Adrenal gland (tissue), 12 donors: ENCODE results near the gene LRRC8C. TPM values are rescaled to one million over a fixed set of nuclear protein-coding genes. Genes with fewer than 3 reads are reported as not detected.

Experiments
- DNase-seq, 7 donors: peaks; one replicate each; pipeline ENCODE4 v3.0.0-alpha.2; 2019 to 2020
- H3K27ac ChIP-seq, 5 donors: fragments of 200-600 bp; sonication (generic) in 4 of 5; 1 replicate in 3 of 5; 2 replicates in 2 of 5; pipeline versions ENCODE4 v1.5.1 to v1.8.0; 2016 to 2020; ENCODE audit warnings: mild to moderate bottlenecking in 1 of 5
- H3K27me3 ChIP-seq: fragments of 200-600 bp; 2 replicates; pipeline ENCODE4 v1.8.0; 2021
- H3K36me3 ChIP-seq, 2 donors: fragments of 200-600 bp; replicated peaks in 1 of 2; 1 replicate in 1 of 2; 2 replicates in 1 of 2; pipeline versions ENCODE4 v1.5.1 to v1.8.0; 2018 to 2022
- H3K4me1 ChIP-seq, 2 donors: fragments of 200-600 bp; replicated peaks in 1 of 2; 1 replicate in 1 of 2; 2 replicates in 1 of 2; pipeline versions ENCODE4 v1.5.1 to v1.8.0; 2018 to 2021
- H3K4me3 ChIP-seq, 4 donors: fragments of 200-600 bp; sonication (generic) in 3 of 4; one replicate each; pipeline ENCODE4 v1.5.1; 2016 to 2018
- H3K9me3 ChIP-seq, 3 donors: fragments of 200-600 bp; sonication (generic) in 1 of 3; replicated peaks in 1 of 3; 1 replicate in 2 of 3; 2 replicates in 1 of 3; pipeline versions ENCODE4 v1.5.1 to v1.8.0; 2016 to 2021
- CTCF ChIP-seq, 6 experiments: fragments of 450-650 bp in 4 of 6; fragments of 200-600 bp in 2 of 6; sonication (generic) in 1 of 6; IDR thresholded peaks; 1 replicate in 5 of 6; 2 replicates in 1 of 6; pipeline versions ENCODE4 v1.5.1 to v1.8.0; 2016 to 2021; ENCODE audit warnings: antibody characterized with exemption in 6 of 6, mild to moderate bottlenecking in 2 of 6, moderate library complexity in 1 of 6
- POLR2A ChIP-seq, 2 donors: fragments of 450-650 bp; IDR thresholded peaks; one replicate each; pipeline ENCODE4 v1.6.1; 2017; ENCODE audit warnings: antibody characterized with exemption in 2 of 2, mild to moderate bottlenecking in 2 of 2, moderate library complexity in 1 of 2
- WGBS, 4 donors: extraction: QIAGEN DNeasy Blood & Tissue Kit in 2 of 4; methylation state at CpG; one replicate each; pipeline versions ENCODE4 v1.1.5 to v1.1.7; 2013 to 2017; 5-methylcytosine and 5-hydroxymethylcytosine counted together
- intact Hi-C, 2 donors: fragments of 100-400 bp; cut with DNase I; formaldehyde crosslinking; loops; one replicate each; pipeline versions ENCODE4 v1.14.1 to v1.15.0; 2022 to 2023
- polyA plus RNA-seq, 3 donors: library from polyadenylated mRNA; stranded (reverse); fragments of 200-250 nt in 2 of 3; fragments of 350-450 nt in 1 of 3; fragmentation: Illumina TruSeq in 1 of 3; extraction: RNeasy Lipid Tissue Mini Kit (QIAGEN cat#74804) in 1 of 3; gene quantifications; one replicate each; pipeline ENCODE4 v1.2.3, GENCODE V29; 2013 to 2014
- total RNA-seq, 9 donors: library from RNA; depleted of rRNA in 4 of 9; stranded (reverse); fragments of >200 nt in 4 of 9; fragments of 120-200 nt in 1 of 9; fragmentation: NEBNext Ultra II Directional in 1 of 9; extraction: Animal tissue kit (Norgen Biotek cat#: 25700) in 1 of 9; gene quantifications; one replicate each; pipeline versions ENCODE4 v1.1.0 to v1.2.4, GENCODE V29; 2013 to 2023
- donor health status: healthy with polysubstance abuse.
- donor health status: Bipolar disorder and iron deficiency.
- donor health status: DM: yes; HTN: yes; CAD: no.
- donor health status: DM: no; HTN: no; CAD: no.
- donor health status: DM: no; HTN: no; CAD: no.
- donor health status: DM: yes; HTN: yes; CAD: no.

The LRRC8C gene
- total and polyA plus RNA-seq, 12 donors = 6.5 to 33.6 (median 11.9) TPM

DNA sequence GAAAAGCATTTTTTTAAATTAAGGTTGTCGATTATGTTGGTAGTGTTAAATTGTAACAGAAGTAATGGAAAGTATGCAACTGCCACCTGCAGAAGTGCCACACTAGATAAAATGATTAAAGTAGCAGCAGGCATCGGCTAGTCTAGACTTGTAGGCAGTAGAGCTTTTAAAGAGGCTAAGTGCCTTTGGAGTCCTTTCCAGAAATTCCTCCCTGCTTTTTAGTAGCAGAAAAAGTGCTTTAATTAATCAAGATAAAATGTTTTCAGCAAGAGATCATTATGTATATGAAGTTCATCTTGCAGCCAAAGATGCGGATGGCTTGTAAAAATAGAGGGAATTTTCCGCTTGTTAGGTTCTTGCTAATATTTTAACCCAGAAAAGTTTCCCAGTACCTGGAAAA, 100.8 kb downstream of the LRRC8C start:
- intact Hi-C loops = no loop called here
- no peaks in the 10 kb centered on the region for H3K4me1 ChIP-seq
- no peak overlapping the region for H3K4me3 ChIP-seq
- no peaks in the 10 kb centered on the region for H3K27me3 ChIP-seq
- 84 to 92% (median 91%) methylated on average over 4 of the region's 4 CpGs for WGBS, 4 donors
- no peak for DNase-seq
- no peak overlapping the region for H3K27ac ChIP-seq
- H3K9me3 ChIP-seq = no peaks in the 10 kb centered on the region
- TF ChIP-seq CTCF (IDR thresholded peaks at IDR 0.05) = no peak
- no peak for TF ChIP-seq POLR2A (IDR thresholded peaks at IDR 0.05)
- H3K36me3 ChIP-seq = no peaks in the 10 kb centered on the region

GRCh38 chr1:89734442-89734841, 101.5 kb downstream of the LRRC8C start:
- no peak for DNase-seq
- no peaks in the 10 kb centered on the region for H3K4me1 ChIP-seq
- TF ChIP-seq CTCF (IDR thresholded peaks at IDR 0.05) = no peak
- TF ChIP-seq POLR2A (IDR thresholded peaks at IDR 0.05) = no peak
- intact Hi-C loops = no loop called here
- H3K27ac ChIP-seq = no peak overlapping the region
- WGBS, 4 donors = 78 to 84% (median 81%) methylated on average over 3 of the region's 3 CpGs
- H3K4me3 ChIP-seq = no peak overlapping the region
- no peaks in the 10 kb centered on the region for H3K27me3 ChIP-seq
- no peaks in the 10 kb centered on the region for H3K36me3 ChIP-seq
- H3K9me3 ChIP-seq = no peaks in the 10 kb centered on the region

DNA sequence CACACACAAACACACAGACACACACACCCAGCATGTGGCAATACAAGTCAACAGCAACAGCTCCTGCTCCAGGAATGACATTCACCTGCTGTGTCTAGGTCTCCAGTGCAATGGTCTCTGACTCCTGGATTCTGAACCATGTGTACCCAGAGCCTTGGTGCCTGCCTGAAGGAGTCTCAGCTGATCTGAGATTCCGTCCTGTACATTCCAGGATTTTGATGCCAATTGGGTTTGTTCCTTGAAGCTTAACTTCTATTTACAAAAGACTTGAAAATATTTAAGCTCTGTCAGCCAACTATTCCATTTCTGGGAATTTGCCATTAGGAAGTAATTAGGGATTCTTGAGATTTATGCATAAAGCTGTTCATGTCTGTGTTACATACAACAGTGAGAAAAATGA, 102.6 kb downstream of the LRRC8C start:
- Histone ChIP-seq H3K4me1 (no peaks in the 10 kb centered on the region), H3K27me3 (no peaks in the 10 kb centered on the region), H3K36me3 (no peaks in the 10 kb centered on the region), H3K9me3 (no peaks in the 10 kb centered on the region), H3K27ac (no peak overlapping the region), H3K4me3 (no peak overlapping the region)
- no peak for DNase-seq
- TF ChIP-seq POLR2A (IDR thresholded peaks at IDR 0.05) (no peak), CTCF (IDR thresholded peaks at IDR 0.05) (no peak)
- intact Hi-C loops = no loop called here
- 50 to 88% (median 68%) methylated on average over 1 of the region's 1 CpG for WGBS, 4 donors

DNA sequence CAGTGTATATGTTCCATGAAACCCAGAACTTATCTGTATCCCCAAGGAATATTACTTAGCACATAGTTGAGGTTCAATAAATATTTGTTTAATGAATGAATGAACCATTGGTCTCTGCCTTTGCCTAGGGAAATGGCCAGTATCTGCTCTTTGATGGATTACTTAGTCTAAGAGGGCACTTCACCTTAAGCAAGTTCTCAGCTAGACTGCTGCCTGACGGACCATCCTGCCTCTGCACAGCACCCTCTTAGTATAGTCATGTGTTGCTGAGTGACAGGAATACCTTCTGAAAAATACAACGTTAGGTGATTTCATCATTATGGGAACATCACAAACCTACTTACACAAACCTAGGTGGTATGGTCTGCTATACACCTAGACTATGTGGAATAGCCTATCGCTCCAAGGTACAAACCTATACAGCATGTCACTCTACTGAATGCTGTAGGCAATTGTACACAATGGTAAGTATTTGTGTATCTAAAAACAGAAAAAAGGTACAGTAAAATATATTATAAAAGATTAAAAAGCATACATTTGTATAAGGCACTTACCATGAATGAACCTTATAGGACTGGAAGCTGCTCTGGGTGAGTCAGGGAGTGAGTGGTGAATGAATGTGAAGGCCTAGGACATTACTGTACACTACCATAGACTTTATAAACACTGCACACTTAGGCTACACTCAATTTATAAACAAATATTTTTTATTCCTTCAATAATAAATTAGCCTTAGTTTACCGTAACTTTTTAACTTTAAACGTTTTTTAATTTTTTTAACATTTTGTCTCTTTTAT, 104.2 kb downstream of the LRRC8C start:
- no peaks in the 10 kb centered on the region for H3K4me1 ChIP-seq
- WGBS, 4 donors = 89 to 94% (median 92%) methylated on average over 5 of the region's 5 CpGs

More for the DNA sequence above, 104.2 kb downstream of the LRRC8C start:
- Histone ChIP-seq H3K9me3 (no peaks in the 10 kb centered on the region), H3K36me3 (no peaks in the 10 kb centered on the region), H3K27me3 (no peaks in the 10 kb centered on the region), H3K27ac (no peak overlapping the region), H3K4me3 (no peak overlapping the region)
- intact Hi-C loops = no loop called here
- no peak for TF ChIP-seq POLR2A (IDR thresholded peaks at IDR 0.05)
- no peak for TF ChIP-seq CTCF (IDR thresholded peaks at IDR 0.05)
- no peak for DNase-seq
